Endothelial cell of umbilical vein (primary cell): ENCODE results near the gene RPS28.

Experiments used
- JUN ChIP-seq: IDR thresholded peaks from 2 replicates; pipeline ENCODE4 v1.6.1; 2011; ENCODE audit warnings: borderline replicate concordance, low read depth; ENCODE audit not compliant: insufficient read length, insufficient read depth
- POLR2A ChIP-seq: IDR thresholded peaks from 2 replicates; pipeline ENCODE4 v1.6.1; 2012; ENCODE audit warnings: low read depth, mild to moderate bottlenecking, control low read depth, low read length
- TF ChIP-seq, protein P1 (sequence below), 2 donors: IDR thresholded peaks; 1 replicate in 1 of 2; 2 replicates in 1 of 2; pipeline ENCODE4 v1.5.1; 2011; ENCODE audit warnings: low read length in 2 of 2, mild to moderate bottlenecking in 2 of 2, moderate library complexity in 2 of 2, control low read depth in 1 of 2, inconsistent platforms in 1 of 2, low read depth in 1 of 2; ENCODE audit not compliant: insufficient read depth in 1 of 2; ENCODE audit errors: extremely low read depth in 1 of 2

DNA sequence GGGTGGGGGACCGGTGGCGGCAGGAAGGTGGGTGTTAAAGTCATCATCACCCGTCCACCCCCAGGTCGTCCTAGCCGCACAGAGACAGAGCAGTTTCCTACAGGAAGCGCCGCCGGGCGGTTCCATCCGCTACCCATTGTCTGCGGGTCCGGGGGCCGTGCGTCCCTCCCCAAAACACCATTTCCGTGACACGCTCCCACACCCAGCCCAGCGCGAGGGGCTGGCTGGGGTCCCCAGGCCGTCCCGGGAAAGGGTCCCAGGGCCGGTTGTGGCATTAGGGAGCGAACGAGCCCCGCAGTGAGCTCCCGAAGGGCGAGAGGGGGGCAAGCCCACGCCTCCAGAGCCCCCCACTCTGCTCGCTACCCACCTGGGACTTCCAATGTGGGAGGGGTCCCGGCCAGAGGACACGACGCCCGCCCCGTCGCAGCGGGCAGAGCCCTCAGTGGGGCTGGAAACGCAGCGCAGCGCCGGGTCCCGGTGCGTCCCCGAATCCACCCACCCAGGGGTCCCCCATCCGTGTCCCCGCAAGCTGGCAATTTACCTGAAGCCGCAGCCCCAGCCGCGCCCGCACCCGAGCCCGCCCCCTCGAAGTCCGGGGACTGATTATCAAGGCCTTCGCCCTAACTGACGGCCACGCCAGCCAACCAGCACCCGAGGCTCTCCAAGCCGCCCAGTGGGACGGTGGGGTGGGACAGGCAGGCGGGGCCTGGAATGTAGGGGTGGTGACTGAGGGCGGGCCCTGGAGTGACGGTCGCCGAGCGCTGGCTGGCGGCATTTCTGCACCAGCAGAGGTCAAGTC lies 21.6 kb downstream of the RPS28 start, which contains the start of gene KANK3:
- TF ChIP-seq JUN (no peak), POLR2A (peak; percentile 88)
- TF ChIP-seq, protein P1, sequence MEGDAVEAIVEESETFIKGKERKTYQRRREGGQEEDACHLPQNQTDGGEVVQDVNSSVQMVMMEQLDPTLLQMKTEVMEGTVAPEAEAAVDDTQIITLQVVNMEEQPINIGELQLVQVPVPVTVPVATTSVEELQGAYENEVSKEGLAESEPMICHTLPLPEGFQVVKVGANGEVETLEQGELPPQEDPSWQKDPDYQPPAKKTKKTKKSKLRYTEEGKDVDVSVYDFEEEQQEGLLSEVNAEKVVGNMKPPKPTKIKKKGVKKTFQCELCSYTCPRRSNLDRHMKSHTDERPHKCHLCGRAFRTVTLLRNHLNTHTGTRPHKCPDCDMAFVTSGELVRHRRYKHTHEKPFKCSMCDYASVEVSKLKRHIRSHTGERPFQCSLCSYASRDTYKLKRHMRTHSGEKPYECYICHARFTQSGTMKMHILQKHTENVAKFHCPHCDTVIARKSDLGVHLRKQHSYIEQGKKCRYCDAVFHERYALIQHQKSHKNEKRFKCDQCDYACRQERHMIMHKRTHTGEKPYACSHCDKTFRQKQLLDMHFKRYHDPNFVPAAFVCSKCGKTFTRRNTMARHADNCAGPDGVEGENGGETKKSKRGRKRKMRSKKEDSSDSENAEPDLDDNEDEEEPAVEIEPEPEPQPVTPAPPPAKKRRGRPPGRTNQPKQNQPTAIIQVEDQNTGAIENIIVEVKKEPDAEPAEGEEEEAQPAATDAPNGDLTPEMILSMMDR (IDR thresholded peaks at IDR 0.05; ENCODE audit: extremely low read depth in 1 of 2, insufficient read depth in 1 of 2, low read depth in 1 of 2, low read length in 2 of 2), result no peak
